Keratinocyte (primary cell): ENCODE data around the gene PLCH2. TPM values are rescaled to one million over a fixed set of nuclear protein-coding genes. Genes with fewer than 3 reads are reported as not detected.

Source experiments
- DNase-seq: peaks from one replicate; pipeline ENCODE4 v3.0.0-alpha.2; 2011; ENCODE audit warnings: low read depth, missing footprints, low spot score
- FAIRE-seq: peaks from 2 replicates; lab custom pipeline; 2011; peaks lifted over from hg19 to GRCh38; lab: Jason Lieb, UNC
- H2AFZ ChIP-seq: 2 replicates; pipeline ENCODE4 v1.6.0; 2012; ENCODE audit warnings: low read length, control low read depth, inconsistent platforms; ENCODE audit not compliant: control insufficient read depth
- H3K27ac ChIP-seq: 2 replicates; pipeline ENCODE4 v1.5.1; 2011; ENCODE audit warnings: low read length; ENCODE audit not compliant: control insufficient read depth, insufficient read depth
- H3K27me3 ChIP-seq: 3 replicates; pipeline ENCODE4 v1.6.0; 2011; ENCODE audit warnings: low read length; ENCODE audit not compliant: control insufficient read depth, insufficient read depth; ENCODE audit errors: extremely low read depth
- H3K36me3 ChIP-seq, 2 experiments: 2 replicates in 1 of 2; 3 replicates in 1 of 2; pipeline ENCODE4 v1.5.1; 2011; ENCODE audit warnings: low read length in 2 of 2, mild to moderate bottlenecking in 1 of 2; ENCODE audit not compliant: control insufficient read depth in 2 of 2, insufficient read depth in 2 of 2; ENCODE audit errors: extremely low read depth in 1 of 2
- H3K4me1 ChIP-seq: 3 replicates; pipeline ENCODE4 v1.5.1; 2011; ENCODE audit warnings: low read length; ENCODE audit not compliant: control insufficient read depth, insufficient read depth; ENCODE audit errors: extremely low read depth
- H3K4me2 ChIP-seq: 3 replicates; pipeline ENCODE4 v1.6.0; 2011; ENCODE audit warnings: low read depth, low read length; ENCODE audit not compliant: control insufficient read depth, insufficient read depth; ENCODE audit errors: extremely low read depth
- H3K4me3 ChIP-seq, 3 experiments: fragments of 200-600 bp in 1 of 3; sonication (generic) in 1 of 3; 2 replicates in 2 of 3; 3 replicates in 1 of 3; pipeline ENCODE4 v1.5.1; 2011 to 2016; ENCODE audit warnings: low read length in 3 of 3, mild to moderate bottlenecking in 3 of 3, control low read depth in 2 of 3, inconsistent platforms in 1 of 3, low read depth in 1 of 3, mixed read lengths in 1 of 3, mixed run types in 1 of 3, moderate library complexity in 1 of 3; ENCODE audit not compliant: control insufficient read depth in 2 of 3, insufficient read depth in 2 of 3; ENCODE audit errors: extremely low read depth in 1 of 3
- H3K79me2 ChIP-seq: 2 replicates; pipeline ENCODE4 v1.6.0; 2012; ENCODE audit warnings: low read length; ENCODE audit not compliant: control insufficient read depth, insufficient read depth
- H3K9ac ChIP-seq: 3 replicates; pipeline ENCODE4 v1.6.0; 2011; ENCODE audit warnings: low read length; ENCODE audit not compliant: control insufficient read depth, insufficient read depth; ENCODE audit errors: extremely low read depth
- H3K9me1 ChIP-seq: 3 replicates; pipeline ENCODE4 v1.6.0; 2011; ENCODE audit warnings: low read length; ENCODE audit not compliant: control insufficient read depth, insufficient read depth; ENCODE audit errors: extremely low read depth
- H3K9me3 ChIP-seq: 2 replicates; pipeline ENCODE4 v1.5.1; 2012; ENCODE audit warnings: low read depth, low read length; ENCODE audit not compliant: control insufficient read depth
- H4K20me1 ChIP-seq: 3 replicates; pipeline ENCODE4 v1.6.0; 2011; ENCODE audit warnings: low read length; ENCODE audit not compliant: control insufficient read depth, insufficient read depth; ENCODE audit errors: extremely low read depth
- EZH2 ChIP-seq: IDR thresholded peaks from one replicate; pipeline ENCODE4 v1.6.1; 2012; ENCODE audit warnings: inconsistent platforms, mild to moderate bottlenecking, low read length, moderate library complexity
- dilution Hi-C: fragments of 300-500 bp; cut with MboI; formaldehyde crosslinking; loops from one replicate; pipeline ENCODE4 v1.7.0; 2020; ENCODE audit warnings: low sequenced_read_pairs; ENCODE audit not compliant: extremely low pct_ligation_motif_present
- polyA plus RNA-seq, 5 experiments: library from polyadenylated mRNA; depleted of rRNA in 3 of 5; stranded (reverse) in 3 of 5; stranded (forward) in 1 of 5; unstranded in 1 of 5; fragments of >200 nt; gene quantifications; 1 replicate in 1 of 5; 2 replicates in 3 of 5; 3 replicates in 1 of 5; pipeline versions ENCODE4 v1.2.1 to v1.2.3, GENCODE V29; 2011 to 2012; ENCODE audit warnings: missing spikeins in 2 of 5, low read depth in 1 of 5, low replicate concordance in 1 of 5
- TF ChIP-seq, protein P1 (sequence below), 3 experiments: IDR thresholded peaks in 1 of 3; conservative IDR thresholded peaks in 1 of 3; optimal IDR thresholded peaks in 1 of 3; 2 replicates in 2 of 3; 3 replicates in 1 of 3; pipeline versions ENCODE3 to v1.5.1; 2011; ENCODE audit warnings: low read length in 3 of 3, mild to moderate bottlenecking in 3 of 3, moderate library complexity in 2 of 3, control low read depth in 1 of 3, inconsistent platforms in 1 of 3; ENCODE audit not compliant: insufficient read depth in 2 of 3; ENCODE audit errors: extremely low read depth in 1 of 3

PLCH2 gene
- polyA plus RNA-seq, 1 donor (not counting 4 experiments of a cell fraction or from before 2014, with no cell fraction given): 57.4 TPM

DNA sequence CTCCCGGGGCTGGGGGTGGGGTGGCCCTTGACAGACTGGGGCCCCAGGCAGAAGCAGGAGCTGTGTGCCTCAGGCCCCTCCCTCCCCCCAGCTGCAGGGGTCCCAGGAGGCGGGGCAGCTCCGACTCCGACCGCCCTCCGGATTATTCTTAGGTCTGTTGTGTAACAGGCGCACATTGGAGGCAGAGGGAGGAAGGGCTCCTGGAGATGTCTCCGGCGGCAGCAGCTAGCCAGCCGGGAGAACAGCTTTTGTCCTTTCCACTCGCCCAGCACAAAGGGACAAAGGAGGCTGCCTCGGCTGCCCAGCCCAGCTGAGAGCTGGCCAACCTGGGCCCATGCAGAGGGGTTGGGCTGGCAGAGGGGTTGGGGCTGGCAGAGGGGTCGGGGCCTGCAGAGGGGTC, 29.7 kb upstream of the PLCH2 start:
- Histone ChIP-seq H4K20me1 (peaks cover 38% of the 10 kb centered on the region), H3K9me3 (no peaks in the 10 kb centered on the region), H3K4me1 (peaks cover 25% of the 10 kb centered on the region), H3K9ac (no peak overlapping the region), H3K27me3 (no peaks in the 10 kb centered on the region), H2AFZ (no peak overlapping the region), H3K9me1 (no peaks in the 10 kb centered on the region), H3K4me3 (no peak overlapping the region), H3K27ac (no peak overlapping the region), H3K4me2 (no peak overlapping the region), H3K79me2 (peaks cover 87% of the 10 kb centered on the region), H3K36me3 (peaks cover 0 to 23% of the 10 kb centered on the region in 2 experiments)
- DNase-seq (no peak), FAIRE-seq (no peak)
- TF ChIP-seq, protein P1, sequence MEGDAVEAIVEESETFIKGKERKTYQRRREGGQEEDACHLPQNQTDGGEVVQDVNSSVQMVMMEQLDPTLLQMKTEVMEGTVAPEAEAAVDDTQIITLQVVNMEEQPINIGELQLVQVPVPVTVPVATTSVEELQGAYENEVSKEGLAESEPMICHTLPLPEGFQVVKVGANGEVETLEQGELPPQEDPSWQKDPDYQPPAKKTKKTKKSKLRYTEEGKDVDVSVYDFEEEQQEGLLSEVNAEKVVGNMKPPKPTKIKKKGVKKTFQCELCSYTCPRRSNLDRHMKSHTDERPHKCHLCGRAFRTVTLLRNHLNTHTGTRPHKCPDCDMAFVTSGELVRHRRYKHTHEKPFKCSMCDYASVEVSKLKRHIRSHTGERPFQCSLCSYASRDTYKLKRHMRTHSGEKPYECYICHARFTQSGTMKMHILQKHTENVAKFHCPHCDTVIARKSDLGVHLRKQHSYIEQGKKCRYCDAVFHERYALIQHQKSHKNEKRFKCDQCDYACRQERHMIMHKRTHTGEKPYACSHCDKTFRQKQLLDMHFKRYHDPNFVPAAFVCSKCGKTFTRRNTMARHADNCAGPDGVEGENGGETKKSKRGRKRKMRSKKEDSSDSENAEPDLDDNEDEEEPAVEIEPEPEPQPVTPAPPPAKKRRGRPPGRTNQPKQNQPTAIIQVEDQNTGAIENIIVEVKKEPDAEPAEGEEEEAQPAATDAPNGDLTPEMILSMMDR (optimal IDR thresholded peaks at IDR 0.05 in 1 of 3, IDR thresholded peaks at IDR 0.05 in 1 of 3, conservative IDR thresholded peaks at IDR 0.05 in 1 of 3; ENCODE audit: extremely low read depth in 1 of 3, insufficient read depth in 2 of 3, low read length in 3 of 3): no peak
- no peak for TF ChIP-seq EZH2
- dilution Hi-C loops: no loop called here

DNA sequence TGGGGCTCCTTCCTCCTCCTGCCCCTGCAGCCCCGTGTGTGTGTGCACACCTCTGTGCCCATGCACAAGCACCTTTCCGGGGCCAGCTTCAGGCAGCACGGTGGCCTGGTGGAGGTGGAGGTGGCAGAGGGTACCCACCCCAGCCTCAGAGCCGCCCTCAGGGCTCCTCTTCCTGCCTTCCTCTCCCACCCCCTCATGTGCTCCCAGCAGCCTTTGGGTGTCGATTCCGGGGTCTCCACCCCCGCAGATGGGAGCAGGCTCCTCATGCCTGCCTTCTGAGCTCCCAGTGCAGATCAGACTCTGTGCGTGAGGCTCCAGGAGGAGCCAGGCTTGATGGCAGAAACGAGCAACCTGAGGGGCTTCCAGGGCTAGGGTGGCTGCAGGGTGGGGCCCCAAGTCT, 29.2 kb upstream of the PLCH2 start:
- H4K20me1 ChIP-seq: peaks cover 34% of the 10 kb centered on the region
- no peak overlapping the region for H2AFZ ChIP-seq
- H3K9ac ChIP-seq: no peak overlapping the region
- dilution Hi-C loops: no loop called here
- no peak overlapping the region for H3K4me3 ChIP-seq
- DNase-seq: no peak
- peaks cover 84% of the 10 kb centered on the region for H3K79me2 ChIP-seq
- H3K27me3 ChIP-seq: no peaks in the 10 kb centered on the region
- H3K4me2 ChIP-seq: no peak overlapping the region
- TF ChIP-seq, protein P1 (optimal IDR thresholded peaks at IDR 0.05 in 1 of 3, IDR thresholded peaks at IDR 0.05 in 1 of 3, conservative IDR thresholded peaks at IDR 0.05 in 1 of 3; ENCODE audit: extremely low read depth in 1 of 3, insufficient read depth in 2 of 3, low read length in 3 of 3): no peak
- TF ChIP-seq EZH2: no peak
- no peaks in the 10 kb centered on the region for H3K9me3 ChIP-seq
- H3K27ac ChIP-seq: no peak overlapping the region
- H3K36me3 ChIP-seq: peaks cover 0 to 21% of the 10 kb centered on the region in 2 experiments
- no peaks in the 10 kb centered on the region for H3K9me1 ChIP-seq
- no peak for FAIRE-seq
- H3K4me1 ChIP-seq: peaks cover 28% of the 10 kb centered on the region
